DND-41 (cell line): ENCODE data around the gene CHIT1.
"Not testable (repeated sequence)": the region's sequence is repeated elsewhere in the genome, so short reads cannot be mapped to it uniquely, and the experiment has no call there.

ENCODE experiments used
- ATAC-seq: fragments of 200-7000 bp; cut with Tn5 transposase; 3 replicates; pipeline ENCODE4 v1.9.1; 2021; ENCODE audit warnings: low read depth; ENCODE audit not compliant: insufficient read depth
- DNase-seq: peaks from one replicate; pipeline ENCODE4 v3.0.0-alpha.2; 2020
- H2AFZ ChIP-seq: 2 replicates; pipeline ENCODE4 v1.6.0; 2012; ENCODE audit warnings: low read depth, low read length
- H3K27ac ChIP-seq: 2 replicates; pipeline ENCODE4 v1.5.1; 2012; ENCODE audit warnings: low read length, inconsistent platforms
- H3K27me3 ChIP-seq: fragments of 200-600 bp; sonication (generic); 2 replicates; pipeline ENCODE4 v1.6.0; 2012; ENCODE audit warnings: low read length, mild to moderate bottlenecking, inconsistent platforms; ENCODE audit not compliant: insufficient read depth, poor library complexity
- H3K36me3 ChIP-seq: 2 replicates; pipeline ENCODE4 v1.5.1; 2012; ENCODE audit warnings: low read length, inconsistent platforms; ENCODE audit not compliant: insufficient read depth
- H3K4me1 ChIP-seq: 2 replicates; pipeline ENCODE4 v1.5.1; 2012; ENCODE audit warnings: mild to moderate bottlenecking, low read length; ENCODE audit not compliant: insufficient read depth
- H3K4me2 ChIP-seq: 2 replicates; pipeline ENCODE4 v1.6.0; 2012; ENCODE audit warnings: mild to moderate bottlenecking, moderate library complexity, low read length, inconsistent platforms; ENCODE audit not compliant: insufficient read depth
- H3K4me3 ChIP-seq, 2 experiments: fragments of 200-600 bp in 1 of 2; shearing (Covaris generic) in 1 of 2; 2 replicates each; pipeline ENCODE4 v1.5.1; 2012 to 2016; ENCODE audit warnings: inconsistent platforms in 2 of 2, low read length in 2 of 2, mild to moderate bottlenecking in 2 of 2, low read depth in 1 of 2, moderate library complexity in 1 of 2
- H3K79me2 ChIP-seq: 2 replicates; pipeline ENCODE4 v1.6.0; 2012; ENCODE audit warnings: low read length, inconsistent platforms; ENCODE audit not compliant: insufficient read depth
- H3K9ac ChIP-seq: 2 replicates; pipeline ENCODE4 v1.6.0; 2012; ENCODE audit warnings: low read depth, mild to moderate bottlenecking, inconsistent platforms, low read length, moderate library complexity
- H3K9me3 ChIP-seq: 2 replicates; pipeline ENCODE4 v1.5.1; 2012; ENCODE audit warnings: low read length, moderate library complexity, mild to moderate bottlenecking, inconsistent platforms; ENCODE audit not compliant: insufficient read depth, severe bottlenecking
- H4K20me1 ChIP-seq: 2 replicates; pipeline ENCODE4 v1.6.0; 2012; ENCODE audit warnings: low read length; ENCODE audit not compliant: insufficient read depth
- EZH2 ChIP-seq: IDR thresholded peaks from 3 replicates; pipeline ENCODE4 v1.6.1; 2012; ENCODE audit warnings: borderline replicate concordance, low read depth, mild to moderate bottlenecking, moderate library complexity, low read length, inconsistent platforms; ENCODE audit not compliant: severe bottlenecking
- TF ChIP-seq, protein P1 (sequence below): IDR thresholded peaks from 2 replicates; pipeline ENCODE4 v1.5.1; 2012; ENCODE audit warnings: borderline replicate concordance, low read length, moderate library complexity, mild to moderate bottlenecking; ENCODE audit not compliant: poor library complexity, severe bottlenecking; ENCODE audit errors: extremely low read depth

Gene CHIT1

DNA sequence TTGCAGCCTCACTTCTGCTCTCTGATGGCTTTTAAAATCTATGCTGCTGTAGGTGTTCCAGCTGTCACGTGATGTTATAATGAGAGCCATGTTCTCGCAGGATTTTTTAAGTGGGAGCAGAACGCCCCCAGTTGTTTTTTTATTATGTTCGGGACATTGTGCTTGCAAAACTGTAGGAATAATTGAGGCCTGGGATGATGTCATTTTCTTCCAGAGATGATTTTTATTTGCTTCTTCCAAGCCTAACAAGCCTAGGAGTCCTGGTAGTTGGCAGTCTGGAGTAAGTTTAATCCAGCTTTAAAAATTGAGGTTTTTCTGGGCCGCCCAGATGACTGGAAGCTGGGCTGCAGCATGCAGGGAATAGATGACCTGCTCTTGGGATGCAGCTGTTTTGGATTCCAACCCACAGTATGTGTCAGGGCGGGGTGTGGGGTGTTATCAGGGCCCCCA, 34.6 kb upstream of the CHIT1 start:
- Histone ChIP-seq H3K36me3 (no peaks in the 10 kb centered on the region), H2AFZ (no peak overlapping the region), H3K79me2 (no peaks in the 10 kb centered on the region), H3K4me3 (no peak overlapping the region), H3K27ac (no peak overlapping the region), H3K4me1 (peaks cover 14% of the 10 kb centered on the region), H3K9me3 (no peaks in the 10 kb centered on the region), H3K4me2 (no peak overlapping the region), H4K20me1 (no peaks in the 10 kb centered on the region), H3K27me3 (no peaks in the 10 kb centered on the region), H3K9ac (no peak overlapping the region)
- no peak for TF ChIP-seq EZH2
- TF ChIP-seq, protein P1, sequence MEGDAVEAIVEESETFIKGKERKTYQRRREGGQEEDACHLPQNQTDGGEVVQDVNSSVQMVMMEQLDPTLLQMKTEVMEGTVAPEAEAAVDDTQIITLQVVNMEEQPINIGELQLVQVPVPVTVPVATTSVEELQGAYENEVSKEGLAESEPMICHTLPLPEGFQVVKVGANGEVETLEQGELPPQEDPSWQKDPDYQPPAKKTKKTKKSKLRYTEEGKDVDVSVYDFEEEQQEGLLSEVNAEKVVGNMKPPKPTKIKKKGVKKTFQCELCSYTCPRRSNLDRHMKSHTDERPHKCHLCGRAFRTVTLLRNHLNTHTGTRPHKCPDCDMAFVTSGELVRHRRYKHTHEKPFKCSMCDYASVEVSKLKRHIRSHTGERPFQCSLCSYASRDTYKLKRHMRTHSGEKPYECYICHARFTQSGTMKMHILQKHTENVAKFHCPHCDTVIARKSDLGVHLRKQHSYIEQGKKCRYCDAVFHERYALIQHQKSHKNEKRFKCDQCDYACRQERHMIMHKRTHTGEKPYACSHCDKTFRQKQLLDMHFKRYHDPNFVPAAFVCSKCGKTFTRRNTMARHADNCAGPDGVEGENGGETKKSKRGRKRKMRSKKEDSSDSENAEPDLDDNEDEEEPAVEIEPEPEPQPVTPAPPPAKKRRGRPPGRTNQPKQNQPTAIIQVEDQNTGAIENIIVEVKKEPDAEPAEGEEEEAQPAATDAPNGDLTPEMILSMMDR, result no peak
- no peak for ATAC-seq
- DNase-seq, result no peak

DNA sequence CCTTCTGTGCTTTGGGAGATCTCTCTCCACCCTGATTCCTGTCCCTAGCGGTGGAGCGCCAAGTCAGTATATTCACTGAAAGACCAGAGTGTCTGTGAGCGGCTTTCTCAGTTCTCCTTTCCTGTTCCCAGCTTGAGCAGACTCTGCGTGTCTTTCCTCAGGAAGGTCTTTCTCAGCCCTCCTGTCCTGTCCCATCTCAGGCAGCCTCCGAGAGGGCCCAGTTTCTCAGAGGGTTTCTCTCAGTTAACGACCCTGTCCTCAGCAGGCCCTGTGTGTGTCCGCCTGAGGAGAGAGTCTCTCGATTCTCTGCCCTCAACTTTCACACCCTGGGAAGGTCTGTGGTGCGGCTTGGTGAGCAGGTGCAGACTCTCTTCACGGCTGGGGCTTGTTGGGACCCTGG, 34.0 kb upstream of the CHIT1 start:
- H3K9ac ChIP-seq, result no peak overlapping the region
- TF ChIP-seq EZH2, result no peak
- TF ChIP-seq, protein P1, result no peak
- H3K4me2 ChIP-seq, result no peak overlapping the region
- H3K27me3 ChIP-seq, result no peaks in the 10 kb centered on the region
- no peak overlapping the region for H2AFZ ChIP-seq
- no peaks in the 10 kb centered on the region for H4K20me1 ChIP-seq
- no peaks in the 10 kb centered on the region for H3K79me2 ChIP-seq
- H3K9me3 ChIP-seq, result no peaks in the 10 kb centered on the region
- H3K27ac ChIP-seq, result no peak overlapping the region
- no peak for DNase-seq
- no peaks in the 10 kb centered on the region for H3K36me3 ChIP-seq
- ATAC-seq, result no peak
- H3K4me3 ChIP-seq, result no peak overlapping the region
- H3K4me1 ChIP-seq, result peaks cover 10% of the 10 kb centered on the region

DNA sequence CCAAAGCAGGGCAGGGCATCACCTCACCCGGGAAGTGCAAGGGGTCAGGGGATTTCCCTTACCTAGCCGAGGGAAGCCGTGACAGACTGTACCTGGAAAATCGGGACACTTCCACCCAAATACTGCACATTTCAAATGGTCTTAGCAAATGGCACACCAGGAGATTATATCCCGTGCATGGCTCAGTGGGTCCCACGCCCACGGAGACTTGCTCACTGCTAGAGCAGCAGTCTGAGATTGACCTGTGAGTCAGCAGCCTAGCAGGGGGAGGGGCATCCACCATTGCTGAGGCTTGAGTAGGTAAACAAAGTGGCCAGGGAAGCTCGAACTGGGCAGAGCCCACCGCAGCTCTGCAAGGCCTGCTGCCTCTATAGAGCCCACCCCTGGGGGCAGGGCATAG, 27.2 kb upstream of the CHIT1 start:
- not testable (repeated sequence) for ATAC-seq, H3K79me2 ChIP-seq, DNase-seq, H2AFZ ChIP-seq, H3K27ac ChIP-seq, H4K20me1 ChIP-seq, H3K36me3 ChIP-seq, H3K4me2 ChIP-seq, H3K27me3 ChIP-seq, H3K4me1 ChIP-seq, H3K9ac ChIP-seq, H3K4me3 ChIP-seq, H3K9me3 ChIP-seq

DNA sequence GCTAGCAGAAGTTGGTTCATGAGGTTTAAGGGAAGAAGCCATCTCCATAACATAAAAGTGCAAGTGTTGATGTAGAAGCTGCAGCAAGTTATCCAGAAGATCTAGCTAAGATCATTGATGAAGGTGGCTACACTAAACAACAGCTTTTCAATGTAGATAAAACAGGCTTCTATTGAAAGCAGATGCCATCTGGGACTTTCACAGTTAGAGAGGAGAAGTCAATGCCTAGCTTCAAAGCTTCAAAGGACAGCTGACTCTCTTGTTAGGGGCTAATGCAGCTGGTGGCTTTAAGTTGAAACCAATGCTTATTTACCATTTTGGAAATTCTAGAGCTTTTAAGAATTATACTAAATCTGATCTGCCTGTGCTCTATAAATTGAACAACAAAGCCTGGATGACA, 25.3 kb upstream of the CHIT1 start:
- not testable (repeated sequence) for DNase-seq, H2AFZ ChIP-seq, H3K9ac ChIP-seq, H3K4me2 ChIP-seq, ATAC-seq, H3K27ac ChIP-seq, H3K4me3 ChIP-seq, H4K20me1 ChIP-seq, H3K9me3 ChIP-seq, H3K27me3 ChIP-seq, H3K36me3 ChIP-seq, H3K4me1 ChIP-seq, H3K79me2 ChIP-seq

DNA sequence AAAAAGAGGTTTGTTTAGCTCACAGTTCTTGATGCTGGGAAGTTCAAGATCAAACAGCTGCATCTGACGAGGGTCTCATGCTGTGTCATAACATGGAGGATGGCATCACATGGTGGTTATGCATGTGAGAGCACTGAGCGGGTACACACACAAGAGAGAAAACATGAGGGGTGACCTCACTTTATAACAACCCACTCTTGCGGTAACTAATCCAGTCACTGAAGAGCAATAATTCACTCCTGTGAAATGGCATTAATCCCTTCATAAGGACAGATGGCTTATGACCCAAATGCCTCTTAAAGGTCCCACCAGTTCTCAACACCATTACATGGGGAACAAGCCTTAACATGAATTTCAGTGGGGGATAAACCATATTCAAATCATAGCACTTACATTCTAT, 23.2 kb upstream of the CHIT1 start:
- DNase-seq (no peak), ATAC-seq (no peak)
- no peak overlapping the region for H3K4me2 ChIP-seq
- H3K4me3 ChIP-seq, result no peak overlapping the region
- H3K9ac ChIP-seq, result no peak overlapping the region
- TF ChIP-seq, protein P1, result no peak
- TF ChIP-seq EZH2, result no peak
- no peaks in the 10 kb centered on the region for H3K9me3 ChIP-seq
- no peaks in the 10 kb centered on the region for H4K20me1 ChIP-seq
- no peak overlapping the region for H2AFZ ChIP-seq
- H3K27me3 ChIP-seq, result peaks cover 9% of the 10 kb centered on the region
- no peaks in the 10 kb centered on the region for H3K4me1 ChIP-seq
- no peaks in the 10 kb centered on the region for H3K79me2 ChIP-seq
- no peak overlapping the region for H3K27ac ChIP-seq
- H3K36me3 ChIP-seq, result no peaks in the 10 kb centered on the region
